Caco-2 (cell line): ENCODE data around the gene PPP6R3. TPM values are rescaled to one million over a fixed set of nuclear protein-coding genes. Genes with fewer than 3 reads are reported as not detected.
"Not testable (repeated sequence)": the region's sequence is repeated elsewhere in the genome, so short reads cannot be mapped to it uniquely, and the experiment has no call there.

Source experiments
- BruUV-seq: library from RNA; stranded (reverse); fragments of 400-500 nt; replicated peaks from 2 replicates; lab custom pipeline; 2021; lab: Mats Ljungman, UMichigan
- CTCF ChIA-PET: fragments of 300-600 bp; sonication (Branson Sonifier 250); formaldehyde crosslinking; loops from one replicate; lab custom pipeline; 2022; ENCODE audit warnings: antibody characterized with exemption; lab: Charles Lee
- POLR2A ChIA-PET: fragments of 300-600 bp; sonication (Branson Sonifier 250); formaldehyde crosslinking; loops from one replicate; lab custom pipeline; 2022; ENCODE audit warnings: antibody characterized with exemption; lab: Charles Lee
- DNase-seq, 2 experiments: peaks; one replicate each; pipeline versions ENCODE4 v3.0.0 to v3.0.0-alpha.2; 2020 to 2022
- H3K27me3 ChIP-seq: replicated peaks from 2 replicates; pipeline ENCODE4 v1.6.0; 2011; ENCODE audit warnings: low read length; ENCODE audit not compliant: control insufficient read depth, insufficient read depth
- H3K36me3 ChIP-seq: 2 replicates; pipeline ENCODE4 v1.5.1; 2011; ENCODE audit warnings: low read length; ENCODE audit not compliant: control insufficient read depth, insufficient read depth
- H3K4me1 ChIP-seq: fragments of 250-450 bp; sonication (Bioruptor Pico); 2 replicates; pipeline ENCODE4 v1.5.1; 2020; ENCODE audit warnings: mild to moderate bottlenecking
- H3K4me3 ChIP-seq: 2 replicates; pipeline ENCODE4 v1.5.1; 2011; ENCODE audit warnings: low read depth, mild to moderate bottlenecking, control low read depth, low read length
- H3K9me3 ChIP-seq: fragments of 250-450 bp; sonication (Bioruptor Pico); 2 replicates; pipeline ENCODE4 v1.5.1; 2020; ENCODE audit warnings: mild to moderate bottlenecking, moderate library complexity
- H3K27ac Mint-ChIP-seq: one replicate; pipeline ENCODE4 v1.8.0; 2022; ENCODE audit warnings: mixed read lengths; ENCODE audit not compliant: unreplicated experiment
- H3K27me3 Mint-ChIP-seq: one replicate; pipeline ENCODE4 v1.8.0; 2022; ENCODE audit warnings: mixed read lengths; ENCODE audit not compliant: insufficient read depth, unreplicated experiment
- H3K36me3 Mint-ChIP-seq: one replicate; pipeline ENCODE4 v1.8.0; 2022; ENCODE audit warnings: mild to moderate bottlenecking, mixed read lengths; ENCODE audit not compliant: insufficient read depth, unreplicated experiment
- H3K4me1 Mint-ChIP-seq: one replicate; pipeline ENCODE4 v1.8.0; 2022; ENCODE audit warnings: low read depth, mixed read lengths; ENCODE audit not compliant: unreplicated experiment
- H3K4me3 Mint-ChIP-seq: one replicate; pipeline ENCODE4 v1.8.0; 2022; ENCODE audit warnings: mild to moderate bottlenecking, moderate library complexity, mixed read lengths; ENCODE audit not compliant: unreplicated experiment
- H3K9me3 Mint-ChIP-seq: one replicate; pipeline ENCODE4 v1.8.0; 2022; ENCODE audit warnings: mixed read lengths; ENCODE audit not compliant: unreplicated experiment
- intact Hi-C: fragments of 100-400 bp; cut with micrococcal nuclease; formaldehyde crosslinking; loops from one replicate; pipeline ENCODE4 v1.10.0; 2022; ENCODE audit not compliant: unreplicated experiment
- total RNA-seq: library from RNA; stranded (reverse); gene quantifications from 2 replicates; pipeline ENCODE4 v1.2.3, GENCODE V29; 2022
- TF ChIP-seq, protein P1 (sequence below), 2 experiments: fragments of 200-600 bp in 1 of 2; IDR thresholded peaks; 1 replicate in 1 of 2; 2 replicates in 1 of 2; pipeline versions ENCODE4 v1.5.1 to v1.8.0; 2011 to 2022; ENCODE audit warnings: antibody characterized with exemption in 1 of 2, control low read depth in 1 of 2, inconsistent platforms in 1 of 2, low read depth in 1 of 2, low read length in 1 of 2, mild to moderate bottlenecking in 1 of 2, moderate library complexity in 1 of 2; ENCODE audit not compliant: insufficient read depth in 1 of 2, severe bottlenecking in 1 of 2, unreplicated experiment in 1 of 2

The PPP6R3 gene
- total RNA-seq, 1 experiment from 2014 or later, result 276 TPM

DNA sequence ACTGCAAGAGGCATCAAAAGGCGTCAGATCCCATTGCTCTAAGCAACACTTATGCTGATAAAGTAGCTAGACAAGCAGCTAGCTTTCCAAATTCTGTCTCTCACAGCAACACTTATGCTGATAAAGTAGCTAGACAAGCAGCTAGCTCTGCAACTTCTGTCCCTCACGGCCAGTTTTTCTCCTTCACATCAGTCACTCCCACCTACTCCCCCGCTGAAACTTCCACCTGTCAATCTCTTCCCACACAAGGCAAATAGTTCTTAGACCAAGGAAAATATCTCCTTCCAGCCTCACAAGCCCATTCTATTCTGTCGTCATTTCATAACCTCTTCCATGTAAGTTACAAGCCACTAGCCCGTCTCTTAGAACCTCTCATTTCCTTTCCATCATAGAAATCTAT, 168.3 kb downstream of the PPP6R3 start:
- H3K9me3 Mint-ChIP-seq, CTCF ChIA-PET, H3K4me3 ChIP-seq, H3K36me3 Mint-ChIP-seq, POLR2A ChIA-PET, H3K36me3 ChIP-seq, H3K4me1 Mint-ChIP-seq, H3K27ac Mint-ChIP-seq, H3K4me1 ChIP-seq, DNase-seq, H3K4me3 Mint-ChIP-seq, H3K9me3 ChIP-seq, H3K27me3 ChIP-seq, H3K27me3 Mint-ChIP-seq, intact Hi-C loops, BruUV-seq: not testable (repeated sequence)

DNA sequence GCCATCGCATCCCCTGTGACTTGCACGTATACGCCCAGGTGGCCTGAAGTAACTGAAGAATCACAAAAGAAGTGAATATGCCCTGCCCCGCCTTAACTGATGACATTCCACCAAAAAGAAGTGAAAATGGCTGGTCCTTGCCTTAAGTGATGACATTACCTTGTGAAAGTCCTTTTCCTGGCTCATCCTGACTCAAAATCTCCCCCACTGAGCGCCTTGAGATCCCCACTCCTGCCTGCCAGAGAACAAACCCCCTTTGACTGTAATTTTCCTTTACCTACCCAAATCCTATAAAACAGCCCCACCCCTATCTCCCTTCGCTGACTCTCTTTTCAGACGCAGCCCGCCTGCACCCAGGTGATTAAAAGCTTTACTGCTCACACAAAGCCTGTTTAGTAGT, 171.8 kb downstream of the PPP6R3 start:
- H3K4me3 Mint-ChIP-seq, BruUV-seq, H3K36me3 ChIP-seq, H3K27ac Mint-ChIP-seq, H3K9me3 ChIP-seq, H3K4me1 Mint-ChIP-seq, DNase-seq, H3K4me1 ChIP-seq, H3K27me3 ChIP-seq, POLR2A ChIA-PET, H3K36me3 Mint-ChIP-seq, H3K9me3 Mint-ChIP-seq, H3K4me3 ChIP-seq: not testable (repeated sequence)
- peaks cover 23% of the 10 kb centered on the region for H3K27me3 Mint-ChIP-seq
- CTCF ChIA-PET, result interaction anchor here (0.6 to 1.2 kb wide), 12 partner anchors 11 to 412 kb away, joined by 3 to 11 read pairs (median 4); no protein-coding TSS in a partner anchor
- intact Hi-C loops, result loop anchor here (1.0 to 10.0 kb wide), 5 partner anchors 94 to 452 kb away; no protein-coding TSS in a partner anchor

DNA sequence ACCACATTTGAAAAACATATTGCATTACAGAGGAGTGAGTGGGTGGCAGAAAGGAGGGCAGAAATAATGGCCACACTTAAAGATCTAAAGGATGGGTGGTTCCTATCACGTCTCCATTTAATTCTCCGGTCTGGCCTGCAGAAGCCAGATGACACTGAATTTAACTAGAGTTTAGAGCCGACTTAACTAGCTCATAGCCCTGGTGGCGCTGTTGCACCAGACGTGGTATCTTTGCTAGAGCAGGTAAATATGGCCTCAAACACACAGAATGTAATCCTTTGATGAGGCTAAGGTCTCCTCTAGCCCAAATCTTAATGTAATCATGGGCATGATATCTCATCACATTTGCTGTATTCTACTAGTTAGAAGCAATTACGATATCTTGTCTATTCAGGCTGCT, 172.2 kb downstream of the PPP6R3 start:
- DNase-seq, result peak; percentile 74 to 77
- no TSS peak for BruUV-seq
- peaks cover 25% of the 10 kb centered on the region for H3K27me3 Mint-ChIP-seq
- H3K9me3 ChIP-seq, result no peaks in the 10 kb centered on the region
- no peak overlapping the region for H3K27ac Mint-ChIP-seq
- H3K27me3 ChIP-seq, result no peaks in the 10 kb centered on the region; the same call in 1 of the 2 replicates
- no peaks in the 10 kb centered on the region for H3K4me1 ChIP-seq
- intact Hi-C loops, result loop anchor here (1.0 to 10.0 kb wide), 5 partner anchors 94 to 452 kb away; no protein-coding TSS in a partner anchor
- H3K9me3 Mint-ChIP-seq, result no peaks in the 10 kb centered on the region
- H3K4me3 ChIP-seq, result no peak overlapping the region
- H3K36me3 Mint-ChIP-seq, result no peaks in the 10 kb centered on the region
- TF ChIP-seq, protein P1, sequence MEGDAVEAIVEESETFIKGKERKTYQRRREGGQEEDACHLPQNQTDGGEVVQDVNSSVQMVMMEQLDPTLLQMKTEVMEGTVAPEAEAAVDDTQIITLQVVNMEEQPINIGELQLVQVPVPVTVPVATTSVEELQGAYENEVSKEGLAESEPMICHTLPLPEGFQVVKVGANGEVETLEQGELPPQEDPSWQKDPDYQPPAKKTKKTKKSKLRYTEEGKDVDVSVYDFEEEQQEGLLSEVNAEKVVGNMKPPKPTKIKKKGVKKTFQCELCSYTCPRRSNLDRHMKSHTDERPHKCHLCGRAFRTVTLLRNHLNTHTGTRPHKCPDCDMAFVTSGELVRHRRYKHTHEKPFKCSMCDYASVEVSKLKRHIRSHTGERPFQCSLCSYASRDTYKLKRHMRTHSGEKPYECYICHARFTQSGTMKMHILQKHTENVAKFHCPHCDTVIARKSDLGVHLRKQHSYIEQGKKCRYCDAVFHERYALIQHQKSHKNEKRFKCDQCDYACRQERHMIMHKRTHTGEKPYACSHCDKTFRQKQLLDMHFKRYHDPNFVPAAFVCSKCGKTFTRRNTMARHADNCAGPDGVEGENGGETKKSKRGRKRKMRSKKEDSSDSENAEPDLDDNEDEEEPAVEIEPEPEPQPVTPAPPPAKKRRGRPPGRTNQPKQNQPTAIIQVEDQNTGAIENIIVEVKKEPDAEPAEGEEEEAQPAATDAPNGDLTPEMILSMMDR (IDR thresholded peaks at IDR 0.05; ENCODE audit: insufficient read depth in 1 of 2, low read depth in 1 of 2, low read length in 1 of 2, severe bottlenecking in 1 of 2, unreplicated experiment in 1 of 2), result peak; percentile 79 to 96
- H3K36me3 ChIP-seq, result no peaks in the 10 kb centered on the region
- POLR2A ChIA-PET, result no interaction called here
- no peaks in the 10 kb centered on the region for H3K4me1 Mint-ChIP-seq
- CTCF ChIA-PET, result interaction anchor here (0.6 to 1.2 kb wide), 13 partner anchors 10 to 412 kb away, joined by 3 to 11 read pairs (median 5); no protein-coding TSS in a partner anchor
- H3K4me3 Mint-ChIP-seq, result no peak overlapping the region

DNA sequence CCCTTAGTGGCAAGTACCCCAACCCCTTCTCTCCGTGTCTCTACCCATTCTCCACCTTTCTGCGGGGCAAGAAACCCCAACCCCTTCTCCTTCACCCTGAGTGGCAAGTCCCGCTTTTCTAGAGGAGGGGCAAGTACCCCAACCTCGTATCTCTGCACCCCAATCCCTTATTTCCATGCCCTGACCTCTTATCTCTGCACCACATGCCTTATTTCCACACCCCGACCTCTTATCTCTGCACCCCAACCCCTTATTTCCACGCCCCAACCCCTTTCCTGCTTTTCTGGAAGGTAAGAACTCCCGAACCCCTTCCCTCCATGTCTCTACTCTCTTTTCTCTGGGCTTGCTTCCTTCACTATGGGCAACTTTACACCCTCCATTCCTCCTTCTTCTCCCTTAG, 174.1 kb downstream of the PPP6R3 start:
- H3K27ac Mint-ChIP-seq, H3K27me3 ChIP-seq, H3K4me3 Mint-ChIP-seq, DNase-seq, H3K4me3 ChIP-seq, H3K4me1 ChIP-seq, BruUV-seq, H3K36me3 ChIP-seq, H3K9me3 Mint-ChIP-seq, H3K36me3 Mint-ChIP-seq, H3K9me3 ChIP-seq, H3K4me1 Mint-ChIP-seq, POLR2A ChIA-PET: not testable (repeated sequence)
- CTCF ChIA-PET, result interaction anchor here (0.7 kb wide), 1 partner anchor 166 kb away, joined by 5 read pairs; no protein-coding TSS in a partner anchor
- intact Hi-C loops, result loop anchor here (5.0 to 10.0 kb wide), 2 partner anchors 223 to 450 kb away; no protein-coding TSS in a partner anchor
- H3K27me3 Mint-ChIP-seq, result peaks cover 25% of the 10 kb centered on the region

DNA sequence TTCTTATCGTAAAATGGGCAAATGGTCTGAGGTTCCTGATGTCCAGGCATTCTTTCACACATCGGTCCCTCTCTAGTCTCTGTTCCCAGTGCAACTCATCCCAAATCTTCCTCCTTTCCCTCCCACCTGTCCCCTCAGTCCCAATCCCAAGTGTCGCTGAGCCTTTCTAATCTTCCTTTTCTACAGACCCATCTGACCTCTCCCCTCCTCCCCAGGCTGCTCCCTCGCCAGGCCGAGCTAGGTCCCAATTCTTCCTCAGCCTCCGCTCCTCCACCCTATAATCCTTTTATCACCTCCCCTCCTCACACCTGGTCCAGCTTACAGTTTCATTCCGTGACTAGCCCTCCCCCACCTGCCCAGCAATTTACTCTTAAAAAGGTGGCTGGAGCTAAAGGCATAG, 174.6 kb downstream of the PPP6R3 start:
- H3K9me3 Mint-ChIP-seq, H3K36me3 Mint-ChIP-seq, H3K4me3 Mint-ChIP-seq, POLR2A ChIA-PET, H3K4me1 ChIP-seq, H3K36me3 ChIP-seq, BruUV-seq, H3K9me3 ChIP-seq, H3K4me1 Mint-ChIP-seq, H3K27ac Mint-ChIP-seq, H3K27me3 ChIP-seq, H3K4me3 ChIP-seq, DNase-seq: not testable (repeated sequence)
- intact Hi-C loops, result loop anchor here (10.0 kb wide), 1 partner anchor 450 kb away; no protein-coding TSS in a partner anchor
- peaks cover 25% of the 10 kb centered on the region for H3K27me3 Mint-ChIP-seq
- CTCF ChIA-PET, result interaction anchor here (0.7 kb wide), 1 partner anchor 165 kb away, joined by 5 read pairs; no protein-coding TSS in a partner anchor

DNA sequence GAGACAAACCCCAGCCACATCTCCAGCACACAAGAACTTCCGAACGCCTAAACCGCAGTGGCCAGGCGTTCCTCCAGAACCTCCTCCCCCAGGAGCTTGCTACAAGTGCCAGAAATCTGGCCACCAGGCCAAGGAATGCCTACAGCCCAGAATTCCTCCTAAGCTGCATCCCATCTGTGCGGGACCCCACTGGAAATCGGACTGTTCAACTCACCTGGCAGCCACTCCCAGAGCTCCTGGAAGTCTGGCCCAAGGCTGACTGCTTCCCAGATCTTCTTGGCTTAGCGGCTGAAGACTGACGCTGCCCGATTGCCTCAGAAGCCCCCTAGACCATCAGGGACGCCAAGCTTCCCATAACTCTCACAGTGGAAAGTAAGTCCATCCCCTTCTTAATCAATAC, 175.3 kb downstream of the PPP6R3 start:
- intact Hi-C loops, result loop anchor here (10.0 kb wide), 1 partner anchor 449 kb away; no protein-coding TSS in a partner anchor
- H3K36me3 ChIP-seq, DNase-seq, H3K9me3 ChIP-seq, CTCF ChIA-PET, H3K27ac Mint-ChIP-seq, H3K4me1 ChIP-seq, H3K27me3 ChIP-seq, H3K36me3 Mint-ChIP-seq, POLR2A ChIA-PET, H3K4me3 ChIP-seq, H3K4me1 Mint-ChIP-seq, H3K4me3 Mint-ChIP-seq, BruUV-seq, H3K9me3 Mint-ChIP-seq: not testable (repeated sequence)
- H3K27me3 Mint-ChIP-seq, result peaks cover 25% of the 10 kb centered on the region
